KMS-11 (cell line): Measurements from ENCODE around the gene OR10H5.

ENCODE experiments used
- H2AFZ ChIP-seq: fragments of 200-600 bp; sonication (generic); 2 replicates; pipeline ENCODE4 v1.6.1; 2016; ENCODE audit warnings: antibody characterized with exemption, mixed run types, low read depth
- H3K27ac ChIP-seq: fragments of 200-600 bp; sonication (generic); 2 replicates; pipeline ENCODE4 v1.6.1; 2016; ENCODE audit warnings: mild to moderate bottlenecking, mixed run types
- H3K27me3 ChIP-seq: fragments of 200-600 bp; sonication (generic); 2 replicates; pipeline ENCODE4 v1.6.1; 2017; ENCODE audit warnings: mild to moderate bottlenecking, low read depth, mixed run types, moderate library complexity; ENCODE audit not compliant: insufficient read depth
- H3K36me3 ChIP-seq: fragments of 200-600 bp; sonication (generic); 2 replicates; pipeline ENCODE4 v1.6.1; 2017; ENCODE audit warnings: mild to moderate bottlenecking, mixed run types; ENCODE audit not compliant: insufficient read depth
- H3K4me1 ChIP-seq: fragments of 200-600 bp; sonication (generic); 2 replicates; pipeline ENCODE4 v1.6.1; 2016; ENCODE audit warnings: mild to moderate bottlenecking, low read depth, mixed run types; ENCODE audit not compliant: poor library complexity, severe bottlenecking
- H3K4me2 ChIP-seq: fragments of 200-600 bp; sonication (generic); 2 replicates; pipeline ENCODE4 v1.7.0; 2016; ENCODE audit warnings: mild to moderate bottlenecking, mixed run types
- H3K4me3 ChIP-seq: fragments of 200-600 bp; sonication (generic); IDR thresholded peaks from 2 replicates; pipeline ENCODE4 v1.6.1; 2017; ENCODE audit warnings: low read depth, low read length, mixed read lengths; ENCODE audit not compliant: insufficient read depth
- H3K79me2 ChIP-seq: fragments of 200-600 bp; sonication (generic); 2 replicates; pipeline ENCODE4 v1.6.1; 2016; ENCODE audit warnings: low read depth, mixed run types; ENCODE audit not compliant: insufficient read depth
- H3K9ac ChIP-seq: fragments of 200-600 bp; sonication (generic); 2 replicates; pipeline ENCODE4 v1.6.1; 2016; ENCODE audit warnings: mild to moderate bottlenecking, mixed run types
- H4K20me1 ChIP-seq: fragments of 200-600 bp; sonication (generic); 2 replicates; pipeline ENCODE4 v1.6.1; 2016; ENCODE audit warnings: mild to moderate bottlenecking, mixed run types; ENCODE audit not compliant: insufficient read depth
- CTCF ChIP-seq: fragments of 200-600 bp; sonication (generic); conservative IDR thresholded peaks from 2 replicates; pipeline ENCODE4 v1.6.1; 2017; ENCODE audit warnings: low read depth, mild to moderate bottlenecking, antibody characterized with exemption, low read length, moderate library complexity, mixed read lengths

Gene OR10H5

GRCh38 chr19:15850385-15850784, 62.9 kb downstream of the OR10H5 start:
- no peak for TF ChIP-seq CTCF
- no peaks in the 10 kb centered on the region for H3K36me3 ChIP-seq
- no peaks in the 10 kb centered on the region for H4K20me1 ChIP-seq
- H3K27me3 ChIP-seq, result peaks cover 25% of the 10 kb centered on the region; the same call in 1 of the 2 replicates
- H3K27ac ChIP-seq, result no peak overlapping the region
- H3K79me2 ChIP-seq, result no peaks in the 10 kb centered on the region
- no peak overlapping the region for H3K9ac ChIP-seq
- no peaks in the 10 kb centered on the region for H3K4me1 ChIP-seq
- H3K4me3 ChIP-seq, result no peak overlapping the region
- H2AFZ ChIP-seq, result no peak overlapping the region
- no peak overlapping the region for H3K4me2 ChIP-seq
